Esophagus muscularis mucosa (tissue), 4 donors: ENCODE results near the gene ADGRG1. TPM values are rescaled to one million over a fixed set of nuclear protein-coding genes. Genes with fewer than 3 reads are reported as not detected.

ENCODE experiments used
- DNase-seq: peaks from one replicate; pipeline ENCODE4 v3.0.0-alpha.2; 2017; ENCODE audit errors: extremely low spot score
- H3K27ac ChIP-seq, 4 donors: fragments of 200-600 bp; sonication (generic); replicated peaks in 1 of 4; 1 replicate in 3 of 4; 2 replicates in 1 of 4; pipeline ENCODE4 v1.5.1; 2016 to 2019; ENCODE audit warnings: mild to moderate bottlenecking in 1 of 4
- H3K27me3 ChIP-seq, 4 donors: fragments of 200-600 bp; sonication (generic); one replicate each; pipeline versions ENCODE4 v1.5.1 to v1.6.0; 2016 to 2019
- H3K36me3 ChIP-seq, 4 donors: fragments of 200-600 bp; sonication (generic); one replicate each; pipeline ENCODE4 v1.5.1; 2016 to 2019
- H3K4me1 ChIP-seq, 4 donors: fragments of 200-600 bp; sonication (generic); one replicate each; pipeline ENCODE4 v1.5.1; 2016 to 2019
- H3K4me3 ChIP-seq, 4 donors: fragments of 200-600 bp; sonication (generic); 1 replicate in 2 of 4; 2 replicates in 2 of 4; pipeline ENCODE4 v1.5.1; 2016 to 2019; ENCODE audit warnings: mild to moderate bottlenecking in 4 of 4, moderate library complexity in 1 of 4
- H3K9me3 ChIP-seq, 4 donors: fragments of 200-600 bp; sonication (generic); 1 replicate in 3 of 4; 2 replicates in 1 of 4; pipeline ENCODE4 v1.5.1; 2016 to 2019
- EP300 ChIP-seq: sonication (generic); formaldehyde crosslinking; IDR thresholded peaks from one replicate; pipeline ENCODE4 v1.6.1; 2017; ENCODE audit warnings: antibody characterized with exemption
- POLR2A ChIP-seq: fragments of 450-650 bp; IDR thresholded peaks from one replicate; pipeline ENCODE4 v1.6.1; 2017; ENCODE audit warnings: antibody characterized with exemption, moderate library complexity, mild to moderate bottlenecking, low read depth
- POLR2AphosphoS5 ChIP-seq, 2 donors: sonication (generic); formaldehyde crosslinking; IDR thresholded peaks; one replicate each; pipeline ENCODE4 v1.6.1; 2017; ENCODE audit warnings: antibody characterized with exemption in 2 of 2
- WGBS: methylation state at CpG from one replicate; pipeline ENCODE4 v1.1.5; 2018; 5-methylcytosine and 5-hydroxymethylcytosine counted together
- intact Hi-C: fragments of 100-400 bp; cut with DNase I; formaldehyde crosslinking; loops from one replicate; pipeline ENCODE4 v1.15.1; 2023
- total RNA-seq, 4 donors: library from RNA; depleted of rRNA; stranded (reverse); fragments of >200 nt; gene quantifications; one replicate each; pipeline versions ENCODE4 v1.1.0 to v1.2.1, GENCODE V29; 2016
- TF ChIP-seq, protein P1 (sequence below), 3 experiments: fragments of 200-600 bp in 2 of 3; fragments of 450-650 bp in 1 of 3; sonication (generic) in 2 of 3; IDR thresholded peaks; one replicate each; pipeline ENCODE4 v1.5.1; 2017 to 2019; ENCODE audit warnings: antibody characterized with exemption in 3 of 3, mild to moderate bottlenecking in 2 of 3, moderate library complexity in 1 of 3

The ADGRG1 gene
- total RNA-seq, 4 donors from 2014 or later: 17.4 to 21.4 (median 19.1) TPM

DNA sequence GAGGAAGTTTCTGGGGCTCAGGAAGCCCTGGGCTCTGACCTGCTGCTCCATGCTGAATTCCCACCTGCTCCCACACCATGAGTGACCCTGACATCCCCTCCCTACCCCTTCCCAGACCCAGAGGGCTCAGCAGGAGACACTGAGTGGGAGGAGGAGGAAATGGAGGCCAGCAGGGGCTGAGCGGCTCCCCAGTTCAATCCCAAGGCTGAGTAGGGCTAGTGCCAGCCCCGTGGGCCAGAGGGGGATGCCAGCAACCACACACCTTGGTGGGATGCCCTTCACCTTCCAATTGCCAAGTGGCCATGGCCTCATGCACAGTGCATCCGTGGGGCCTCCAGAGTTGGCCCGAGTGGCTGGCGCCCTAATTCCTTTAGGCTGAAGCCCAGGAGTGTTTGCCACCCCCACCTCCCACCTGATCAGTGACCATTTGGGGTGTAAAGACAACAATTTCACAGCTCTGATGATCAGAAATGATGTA is 38.7 kb downstream of the ADGRG1 start:
- H3K27ac ChIP-seq: no peak overlapping the region
- DNase-seq: no peak
- peaks cover 0 to 13% (median 0%) of the 10 kb centered on the region in 4 donors for H3K27me3 ChIP-seq
- intact Hi-C loops: no loop called here
- H3K4me1 ChIP-seq: peaks cover 0 to 3% (median 0%) of the 10 kb centered on the region in 4 donors
- no peak overlapping the region for H3K4me3 ChIP-seq
- H3K36me3 ChIP-seq: peaks cover 0 to 29% (median 4%) of the 10 kb centered on the region in 4 donors
- H3K9me3 ChIP-seq: no peaks in the 10 kb centered on the region
- TF ChIP-seq, protein P1, sequence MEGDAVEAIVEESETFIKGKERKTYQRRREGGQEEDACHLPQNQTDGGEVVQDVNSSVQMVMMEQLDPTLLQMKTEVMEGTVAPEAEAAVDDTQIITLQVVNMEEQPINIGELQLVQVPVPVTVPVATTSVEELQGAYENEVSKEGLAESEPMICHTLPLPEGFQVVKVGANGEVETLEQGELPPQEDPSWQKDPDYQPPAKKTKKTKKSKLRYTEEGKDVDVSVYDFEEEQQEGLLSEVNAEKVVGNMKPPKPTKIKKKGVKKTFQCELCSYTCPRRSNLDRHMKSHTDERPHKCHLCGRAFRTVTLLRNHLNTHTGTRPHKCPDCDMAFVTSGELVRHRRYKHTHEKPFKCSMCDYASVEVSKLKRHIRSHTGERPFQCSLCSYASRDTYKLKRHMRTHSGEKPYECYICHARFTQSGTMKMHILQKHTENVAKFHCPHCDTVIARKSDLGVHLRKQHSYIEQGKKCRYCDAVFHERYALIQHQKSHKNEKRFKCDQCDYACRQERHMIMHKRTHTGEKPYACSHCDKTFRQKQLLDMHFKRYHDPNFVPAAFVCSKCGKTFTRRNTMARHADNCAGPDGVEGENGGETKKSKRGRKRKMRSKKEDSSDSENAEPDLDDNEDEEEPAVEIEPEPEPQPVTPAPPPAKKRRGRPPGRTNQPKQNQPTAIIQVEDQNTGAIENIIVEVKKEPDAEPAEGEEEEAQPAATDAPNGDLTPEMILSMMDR (IDR thresholded peaks at IDR 0.05): no peak
- TF ChIP-seq EP300 (no peak), POLR2AphosphoS5 (IDR thresholded peaks at IDR 0.05) (no peak), POLR2A (no peak)
- WGBS: 88% methylated on average over 4 of the region's 5 CpGs

DNA sequence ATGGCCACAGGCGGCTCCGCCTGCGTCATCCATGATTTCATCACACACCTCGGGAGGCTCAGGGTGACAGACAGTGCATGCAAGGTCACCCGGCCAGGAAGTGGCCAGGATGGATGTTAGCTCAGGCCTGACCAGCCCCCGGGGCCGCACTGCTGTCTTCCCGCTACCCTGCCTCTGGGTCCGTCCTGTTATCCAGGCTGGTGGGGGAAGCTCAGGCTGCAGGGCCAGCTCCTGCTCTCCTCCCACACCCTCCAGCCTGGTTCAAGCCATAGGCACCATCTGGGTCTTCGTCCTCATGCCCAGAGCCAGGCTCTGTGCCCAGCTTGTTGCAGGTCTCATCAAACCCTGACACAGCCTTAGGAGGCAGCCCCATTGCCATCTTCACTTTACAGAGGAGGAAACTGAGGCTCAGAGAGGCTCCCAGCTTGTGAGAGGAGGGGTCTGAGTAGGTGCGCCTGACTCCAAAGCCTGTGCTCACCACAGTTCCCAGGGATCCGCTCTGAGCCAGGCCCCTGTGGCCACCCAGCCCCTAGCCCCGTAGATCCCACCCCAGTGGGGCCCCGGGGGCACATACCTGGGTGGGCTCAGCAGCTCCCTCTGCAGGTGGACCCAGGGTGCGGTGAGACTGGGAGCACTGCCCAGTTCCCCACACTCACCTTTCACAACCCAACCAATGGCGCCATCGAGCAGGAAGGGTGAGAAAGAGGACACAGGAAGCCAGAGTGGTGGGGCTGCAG is 39.3 kb downstream of the ADGRG1 start:
- intact Hi-C loops: no loop called here
- no peaks in the 10 kb centered on the region for H3K9me3 ChIP-seq
- 79% methylated on average over 11 of the region's 17 CpGs for WGBS
- H3K27ac ChIP-seq: no peak overlapping the region
- peaks cover 0 to 16% (median 0%) of the 10 kb centered on the region in 4 donors for H3K27me3 ChIP-seq
- TF ChIP-seq, protein P1 (IDR thresholded peaks at IDR 0.05): no peak
- TF ChIP-seq POLR2AphosphoS5 (IDR thresholded peaks at IDR 0.05): no peak
- no peak for TF ChIP-seq POLR2A
- TF ChIP-seq EP300: no peak
- peaks cover 0 to 3% (median 0%) of the 10 kb centered on the region in 4 donors for H3K4me1 ChIP-seq
- peaks cover 0 to 23% (median 3%) of the 10 kb centered on the region in 4 donors for H3K36me3 ChIP-seq
- DNase-seq: no peak
- no peak overlapping the region for H3K4me3 ChIP-seq

DNA sequence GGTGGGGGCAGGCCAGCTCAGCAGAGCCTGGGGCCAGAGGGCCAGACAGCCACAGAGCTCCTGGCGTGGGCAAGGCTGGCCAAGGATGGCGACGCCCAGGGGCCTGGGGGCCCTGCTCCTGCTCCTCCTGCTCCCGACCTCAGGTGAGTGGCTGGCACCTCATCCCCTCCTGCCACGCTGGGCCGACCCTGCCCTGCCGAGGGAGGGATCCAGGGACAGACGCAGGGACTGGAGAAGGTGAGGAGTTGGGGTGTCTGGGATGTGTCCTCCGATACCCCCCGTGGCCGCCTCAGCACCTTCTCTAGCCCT is 39.8 kb downstream of the ADGRG1 start, which contains the start of gene ADGRG3:
TSS of gene ADGRG3 (plus strand) at position 44 of the 309 bp plus-strand sequence. CDS start at position 86, 42 bp downstream.
- 92% methylated on average over 8 of the region's 11 CpGs for WGBS
- DNase-seq: no peak
- Histone ChIP-seq H3K4me1 (peaks cover 0 to 3% (median 0%) of the 10 kb centered on the region in 4 donors), H3K27ac (no peak within 1 kb of the TSS), H3K27me3 (peaks cover 0 to 21% (median 0%) of the 10 kb centered on the region in 4 donors), H3K4me3 (no peak within 1 kb of the TSS), H3K36me3 (peaks cover 0 to 19% (median 3%) of the 10 kb centered on the region in 4 donors), H3K9me3 (no peaks in the 10 kb centered on the region)
- intact Hi-C loops: no loop called here
- TF ChIP-seq, protein P1 (IDR thresholded peaks at IDR 0.05): no peak
- TF ChIP-seq EP300: no peak
- no peak for TF ChIP-seq POLR2AphosphoS5 (IDR thresholded peaks at IDR 0.05)
- no peak for TF ChIP-seq POLR2A

DNA sequence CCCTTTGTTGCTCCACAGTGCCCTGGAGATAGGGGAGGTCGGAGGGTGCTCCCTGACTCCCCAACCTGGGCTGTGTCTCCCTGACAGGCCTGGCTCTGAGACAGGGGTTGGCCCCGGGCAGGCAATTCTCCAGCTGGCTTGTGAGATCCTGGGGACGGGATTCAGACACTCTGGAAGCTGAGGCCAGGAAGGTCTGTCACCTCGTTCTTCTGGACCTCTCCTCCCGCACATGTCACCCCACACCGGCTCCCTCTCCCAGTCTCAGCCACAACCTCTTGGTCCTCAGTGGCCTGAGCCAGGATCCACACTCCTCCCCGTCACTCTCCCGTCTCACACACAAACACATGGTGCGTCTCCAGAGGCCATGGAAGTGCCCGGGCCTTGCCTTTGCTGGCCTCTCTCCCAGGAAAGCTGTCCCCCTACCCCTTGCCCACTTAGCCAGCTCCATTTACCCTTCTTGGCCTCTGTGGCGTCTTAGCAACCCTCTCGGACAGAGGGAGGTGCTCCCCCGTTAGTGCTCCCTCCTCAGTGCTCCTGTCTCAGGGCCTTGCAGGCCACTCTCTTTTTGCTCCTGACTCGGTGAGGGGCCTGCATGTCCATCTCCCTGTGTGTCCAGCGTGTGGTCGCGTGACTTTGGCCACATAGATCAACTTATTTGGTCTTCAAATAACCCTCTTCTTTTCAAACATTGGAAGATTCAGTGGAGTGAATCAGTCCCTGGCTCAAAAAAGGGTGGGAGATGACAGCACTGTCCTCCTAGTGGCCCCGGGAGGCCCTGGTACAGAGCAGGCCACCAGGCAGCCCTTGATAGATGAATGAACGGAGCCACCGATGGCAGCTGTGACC is 40.4 kb downstream of the ADGRG1 start:
- peaks cover 0 to 27% (median 0%) of the 10 kb centered on the region in 4 donors for H3K27me3 ChIP-seq
- no peak overlapping the region for H3K27ac ChIP-seq
- DNase-seq: no peak
- no peak overlapping the region for H3K4me3 ChIP-seq
- H3K36me3 ChIP-seq: peaks cover 0 to 13% (median under 1%) of the 10 kb centered on the region in 4 donors
- H3K4me1 ChIP-seq: peaks cover 0 to 3% (median 0%) of the 10 kb centered on the region in 4 donors
- no peaks in the 10 kb centered on the region for H3K9me3 ChIP-seq
- intact Hi-C loops: no loop called here
- TF ChIP-seq EP300: no peak
- no peak for TF ChIP-seq POLR2AphosphoS5 (IDR thresholded peaks at IDR 0.05)
- no peak for TF ChIP-seq POLR2A
- TF ChIP-seq, protein P1 (IDR thresholded peaks at IDR 0.05): no peak
- 89% methylated on average over 17 of the region's 20 CpGs for WGBS
